BLaER1 treated with 17β-estradiol and CSF1 and Interleukin-3, amounts not matched to agents 10 nM and 100 nM (cell line): ENCODE measurements around the gene SLC25A21.

ENCODE experiments used
- H3K27ac ChIP-seq, 11 experiments: shearing (Covaris generic); formaldehyde crosslinking; 2 replicates each; pipeline ENCODE4 v1.8.1; 2022
- H3K27me3 ChIP-seq, 11 experiments: shearing (Covaris generic); formaldehyde crosslinking; 2 replicates each; pipeline ENCODE4 v1.8.1; 2022
- H3K36me3 ChIP-seq, 11 experiments: shearing (Covaris generic); formaldehyde crosslinking; 2 replicates each; pipeline ENCODE4 v1.8.1; 2022
- H3K4me1 ChIP-seq, 10 experiments: shearing (Covaris generic); formaldehyde crosslinking; 2 replicates each; pipeline ENCODE4 v1.8.1; 2022
- H3K4me2 ChIP-seq, 11 experiments: shearing (Covaris generic); formaldehyde crosslinking; 2 replicates each; pipeline ENCODE4 v1.8.1; 2022
- H3K4me3 ChIP-seq, 10 experiments: shearing (Covaris generic); formaldehyde crosslinking; 2 replicates each; pipeline ENCODE4 v1.8.1; 2022
- H3K9ac ChIP-seq, 11 experiments: shearing (Covaris generic); formaldehyde crosslinking; 2 replicates each; pipeline ENCODE4 v1.8.1; 2022
- H3K9me3 ChIP-seq, 11 experiments: shearing (Covaris generic); formaldehyde crosslinking; replicated peaks in 1 of 11; 2 replicates each; pipeline ENCODE4 v1.8.1; 2022
- H4K20me1 ChIP-seq, 11 experiments: shearing (Covaris generic); formaldehyde crosslinking; 2 replicates each; pipeline ENCODE4 v1.8.1; 2022
- Cebpa-rat ChIP-seq, 11 experiments: shearing (Covaris generic); IDR thresholded peaks; 2 replicates each; pipeline ENCODE4 v1.8.1; 2022

SLC25A21 gene

GRCh38 chr14:36682338-36682737, 490.1 kb downstream of the SLC25A21 start:
- H3K9ac ChIP-seq: no peak overlapping the region
- no peak overlapping the region for H3K4me2 ChIP-seq
- no peaks in the 10 kb centered on the region for H3K27me3 ChIP-seq
- TF ChIP-seq Cebpa-rat (IDR thresholded peaks at IDR 0.05): no peak
- no peaks in the 10 kb centered on the region for H4K20me1 ChIP-seq
- H3K27ac ChIP-seq: no peak overlapping the region
- H3K36me3 ChIP-seq: no peaks in the 10 kb centered on the region
- H3K9me3 ChIP-seq: no peaks in the 10 kb centered on the region
- peaks cover 0 to 8% (median 0%) of the 10 kb centered on the region in 10 experiments; a peak in 4 of 20 replicates for H3K4me1 ChIP-seq
- no peak overlapping the region for H3K4me3 ChIP-seq

GRCh38 chr14:36676236-36676635, 496.2 kb downstream of the SLC25A21 start:
- no peak for TF ChIP-seq Cebpa-rat (IDR thresholded peaks at IDR 0.05)
- Histone ChIP-seq H3K4me3 (no peak overlapping the region), H3K9ac (no peak overlapping the region), H3K27me3 (no peaks in the 10 kb centered on the region), H3K9me3 (no peaks in the 10 kb centered on the region), H3K36me3 (no peaks in the 10 kb centered on the region), H3K4me2 (no peak overlapping the region), H4K20me1 (no peaks in the 10 kb centered on the region), H3K4me1 (peaks cover 0 to 8% (median 0%) of the 10 kb centered on the region in 10 experiments; a peak in 4 of 20 replicates), H3K27ac (no peak overlapping the region)

GRCh38 chr14:36675581-36675980, 496.8 kb downstream of the SLC25A21 start:
- Histone ChIP-seq H3K4me3 (no peak overlapping the region), H4K20me1 (no peaks in the 10 kb centered on the region), H3K9me3 (no peaks in the 10 kb centered on the region), H3K4me2 (no peak overlapping the region), H3K4me1 (peaks cover 0 to 8% (median 0%) of the 10 kb centered on the region in 10 experiments; a peak in 4 of 20 replicates), H3K36me3 (no peaks in the 10 kb centered on the region), H3K27me3 (no peaks in the 10 kb centered on the region), H3K27ac (no peak overlapping the region), H3K9ac (no peak overlapping the region)
- TF ChIP-seq Cebpa-rat (IDR thresholded peaks at IDR 0.05): no peak

GRCh38 chr14:36674659-36675058, 497.7 kb downstream of the SLC25A21 start:
- H3K9ac ChIP-seq: no peak overlapping the region

GRCh38 chr14:36672095-36672494, 500.3 kb downstream of the SLC25A21 start:
- H3K9me3 ChIP-seq: peaks cover 0 to 2% (median 0%) of the 10 kb centered on the region in 11 experiments; a peak in 4 of 22 replicates
- H3K27ac ChIP-seq: no peak overlapping the region
- TF ChIP-seq Cebpa-rat (IDR thresholded peaks at IDR 0.05): no peak
- no peaks in the 10 kb centered on the region for H4K20me1 ChIP-seq
- H3K9ac ChIP-seq: no peak overlapping the region
- H3K36me3 ChIP-seq: no peaks in the 10 kb centered on the region
- H3K4me3 ChIP-seq: no peak overlapping the region
- H3K27me3 ChIP-seq: no peaks in the 10 kb centered on the region
- peaks cover 0 to 13% (median 0%) of the 10 kb centered on the region in 10 experiments; a peak in 7 of 20 replicates for H3K4me1 ChIP-seq
- H3K4me2 ChIP-seq: no peak overlapping the region

More at GRCh38 chr14:36674659-36675058, 497.7 kb downstream of the SLC25A21 start:
- Histone ChIP-seq H3K27ac (no peak overlapping the region), H4K20me1 (no peaks in the 10 kb centered on the region), H3K4me2 (no peak overlapping the region), H3K27me3 (no peaks in the 10 kb centered on the region), H3K36me3 (no peaks in the 10 kb centered on the region), H3K9me3 (no peaks in the 10 kb centered on the region), H3K4me3 (no peak overlapping the region), H3K4me1 (peaks cover 0 to 8% (median 0%) of the 10 kb centered on the region in 10 experiments; a peak in 4 of 20 replicates)
- no peak for TF ChIP-seq Cebpa-rat (IDR thresholded peaks at IDR 0.05)

GRCh38 chr14:36671149-36671548, 501.3 kb downstream of the SLC25A21 start:
- H3K9ac ChIP-seq: no peak overlapping the region

GRCh38 chr14:36667679-36668078, 504.7 kb downstream of the SLC25A21 start:
- H3K4me3 ChIP-seq: no peak overlapping the region; a peak in 1 of 20 replicates
- no peaks in the 10 kb centered on the region for H4K20me1 ChIP-seq
- H3K27ac ChIP-seq: peak overlapping the region in 1 of 11 experiments; percentile 56; a peak in 3 of 22 replicates
- peaks cover 0 to 3% (median 0%) of the 10 kb centered on the region in 11 experiments; a peak in 4 of 22 replicates for H3K27me3 ChIP-seq
- peak overlapping the region in 4 of 11 experiments; percentile 34 to 77 (median 69); a peak in 8 of 22 replicates for H3K4me2 ChIP-seq
- H3K4me1 ChIP-seq: peaks cover 0 to 36% (median 7%) of the 10 kb centered on the region in 10 experiments; a peak in 11 of 20 replicates
- TF ChIP-seq Cebpa-rat (IDR thresholded peaks at IDR 0.05): no peak
- peaks cover 7 to 27% (median 24%) of the 10 kb centered on the region in 11 experiments; a peak in 20 of 22 replicates for H3K9me3 ChIP-seq
- 0 out of 22 replicates have a peak overlapping the region, but pooled peaks of 1 of the 11 experiments have one; percentile 1 for H3K9ac ChIP-seq
- H3K36me3 ChIP-seq: peaks cover 0 to 4% (median 0%) of the 10 kb centered on the region in 11 experiments; a peak in 1 of 22 replicates

More at GRCh38 chr14:36671149-36671548, 501.3 kb downstream of the SLC25A21 start:
- no peaks in the 10 kb centered on the region for H3K27me3 ChIP-seq
- H3K4me2 ChIP-seq: no peak overlapping the region
- H3K27ac ChIP-seq: no peak overlapping the region
- no peak overlapping the region for H3K4me3 ChIP-seq
- peaks cover 0 to 4% (median 0%) of the 10 kb centered on the region in 11 experiments; a peak in 1 of 22 replicates for H3K36me3 ChIP-seq
- H4K20me1 ChIP-seq: no peaks in the 10 kb centered on the region
- TF ChIP-seq Cebpa-rat (IDR thresholded peaks at IDR 0.05): no peak
- H3K9me3 ChIP-seq: peaks cover 0 to 11% (median 9%) of the 10 kb centered on the region in 11 experiments; a peak in 18 of 22 replicates
- H3K4me1 ChIP-seq: peaks cover 0 to 19% (median 0%) of the 10 kb centered on the region in 10 experiments; a peak in 7 of 20 replicates

GRCh38 chr14:36666416-36667206, 505.8 kb downstream of the SLC25A21 start:
- Histone ChIP-seq H3K9ac (no peak overlapping the region), H3K36me3 (peaks cover 0 to 4% (median 0%) of the 10 kb centered on the region in 11 experiments; a peak in 1 of 22 replicates), H3K27me3 (peaks cover 0 to 12% (median 3%) of the 10 kb centered on the region in 11 experiments; a peak in 16 of 22 replicates), H3K4me3 (no peak overlapping the region), H4K20me1 (no peaks in the 10 kb centered on the region), H3K9me3 (peaks cover 11 to 34% (median 32%) of the 10 kb centered on the region in 11 experiments; a peak in 20 of 22 replicates), H3K4me1 (peaks cover 0 to 36% (median 8%) of the 10 kb centered on the region in 10 experiments; a peak in 14 of 20 replicates), H3K27ac (peak overlapping the region in 5 of 11 experiments; percentile 9 to 56 (median 26); a peak in 6 of 22 replicates), H3K4me2 (peak overlapping the region in 4 of 11 experiments; percentile 34 to 77 (median 69); a peak in 7 of 22 replicates)
- TF ChIP-seq Cebpa-rat (IDR thresholded peaks at IDR 0.05): no peak

GRCh38 chr14:36665887-36666415, 506.5 kb downstream of the SLC25A21 start:
- H3K4me1 ChIP-seq: peaks cover 4 to 40% (median 14%) of the 10 kb centered on the region in 10 experiments
- peaks cover 6 to 19% (median 10%) of the 10 kb centered on the region in 11 experiments for H3K27me3 ChIP-seq
- no peak overlapping the region for H3K9ac ChIP-seq
- H3K36me3 ChIP-seq: peaks cover 0 to 4% (median 0%) of the 10 kb centered on the region in 11 experiments; a peak in 1 of 22 replicates
- H4K20me1 ChIP-seq: no peaks in the 10 kb centered on the region
- H3K4me2 ChIP-seq: no peak overlapping the region
- no peak overlapping the region for H3K4me3 ChIP-seq
- peaks cover 11 to 38% (median 33%) of the 10 kb centered on the region in 11 experiments; a peak in 20 of 22 replicates for H3K9me3 ChIP-seq
- H3K27ac ChIP-seq: no peak overlapping the region; a peak in 1 of 22 replicates
- TF ChIP-seq Cebpa-rat (IDR thresholded peaks at IDR 0.05): no peak
